Chondrocyte (in vitro differentiated cells): ENCODE measurements around the gene SCARB2. TPM values are rescaled to one million over a fixed set of nuclear protein-coding genes. Genes with fewer than 3 reads are reported as not detected.

Experiments used
- DNase-seq: peaks from one replicate; pipeline ENCODE4 v3.0.0; 2021; ENCODE audit warnings: mixed read lengths, low spot score
- H3K27ac Mint-ChIP-seq: one replicate; pipeline ENCODE4 v1.8.0; 2021; ENCODE audit warnings: mild to moderate bottlenecking, moderate library complexity, mixed read lengths; ENCODE audit not compliant: unreplicated experiment
- H3K27me3 Mint-ChIP-seq: 2 replicates; pipeline ENCODE4 v1.8.0; 2021; ENCODE audit warnings: low read depth, mixed read lengths
- H3K36me3 Mint-ChIP-seq: 2 replicates; pipeline ENCODE4 v1.8.0; 2021; ENCODE audit warnings: low read depth, mixed read lengths
- H3K4me1 Mint-ChIP-seq: 2 replicates; pipeline ENCODE4 v1.8.0; 2021; ENCODE audit warnings: low read depth, mild to moderate bottlenecking, mixed read lengths
- H3K4me3 Mint-ChIP-seq: one replicate; pipeline ENCODE4 v1.8.0; 2021; ENCODE audit warnings: mild to moderate bottlenecking, moderate library complexity, mixed read lengths; ENCODE audit not compliant: unreplicated experiment
- H3K9me3 Mint-ChIP-seq: 2 replicates; pipeline ENCODE4 v1.8.0; 2021; ENCODE audit warnings: low read depth, mixed read lengths
- total RNA-seq: library from RNA; stranded (reverse); gene quantifications from 3 replicates; pipeline ENCODE4 v1.2.1, GENCODE V29; 2021
- TF ChIP-seq, protein P1 (sequence below): fragments of 200-600 bp; sonication (generic); IDR thresholded peaks from 2 replicates; pipeline ENCODE4 v1.5.0; 2021; ENCODE audit warnings: antibody characterized with exemption, mild to moderate bottlenecking, moderate library complexity

SCARB2 gene
- total RNA-seq, 1 donor from 2014 or later: 155 TPM

- no peaks in the 10 kb centered on the region for H3K4me1 Mint-ChIP-seq
- H3K4me3 Mint-ChIP-seq: no peak overlapping the region
- TF ChIP-seq, protein P1, sequence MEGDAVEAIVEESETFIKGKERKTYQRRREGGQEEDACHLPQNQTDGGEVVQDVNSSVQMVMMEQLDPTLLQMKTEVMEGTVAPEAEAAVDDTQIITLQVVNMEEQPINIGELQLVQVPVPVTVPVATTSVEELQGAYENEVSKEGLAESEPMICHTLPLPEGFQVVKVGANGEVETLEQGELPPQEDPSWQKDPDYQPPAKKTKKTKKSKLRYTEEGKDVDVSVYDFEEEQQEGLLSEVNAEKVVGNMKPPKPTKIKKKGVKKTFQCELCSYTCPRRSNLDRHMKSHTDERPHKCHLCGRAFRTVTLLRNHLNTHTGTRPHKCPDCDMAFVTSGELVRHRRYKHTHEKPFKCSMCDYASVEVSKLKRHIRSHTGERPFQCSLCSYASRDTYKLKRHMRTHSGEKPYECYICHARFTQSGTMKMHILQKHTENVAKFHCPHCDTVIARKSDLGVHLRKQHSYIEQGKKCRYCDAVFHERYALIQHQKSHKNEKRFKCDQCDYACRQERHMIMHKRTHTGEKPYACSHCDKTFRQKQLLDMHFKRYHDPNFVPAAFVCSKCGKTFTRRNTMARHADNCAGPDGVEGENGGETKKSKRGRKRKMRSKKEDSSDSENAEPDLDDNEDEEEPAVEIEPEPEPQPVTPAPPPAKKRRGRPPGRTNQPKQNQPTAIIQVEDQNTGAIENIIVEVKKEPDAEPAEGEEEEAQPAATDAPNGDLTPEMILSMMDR: no peak
- no peak overlapping the region for H3K27ac Mint-ChIP-seq
- no peaks in the 10 kb centered on the region for H3K27me3 Mint-ChIP-seq
- H3K9me3 Mint-ChIP-seq: peaks cover 4% of the 10 kb centered on the region
- no peak for DNase-seq
- H3K36me3 Mint-ChIP-seq: peaks cover 43% of the 10 kb centered on the region
Measured at GRCh38 chr4:76117536-76117935, 96.1 kb downstream of the SCARB2 start.

DNA sequence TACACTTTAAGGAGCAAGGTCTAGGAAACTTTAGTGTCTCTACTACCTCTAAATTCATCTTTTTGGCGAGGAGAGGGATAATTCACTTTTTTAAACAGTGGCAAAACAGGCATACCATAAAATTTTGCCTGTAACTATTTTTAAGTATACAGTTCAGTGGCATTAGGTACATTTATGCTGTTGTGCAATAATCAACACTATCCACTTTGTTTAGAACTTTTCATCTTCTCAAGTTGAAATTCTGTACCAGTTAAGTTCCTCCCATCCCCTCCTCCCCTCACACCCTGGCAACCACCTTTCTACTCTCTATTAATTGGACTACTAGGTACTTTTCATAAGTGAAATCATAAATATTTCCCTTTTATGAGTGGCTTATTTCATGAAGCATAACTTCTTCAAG is 96.8 kb downstream of the SCARB2 start:
- DNase-seq: no peak
- Mint-ChIP-seq H3K4me1 (no peaks in the 10 kb centered on the region), H3K9me3 (no peaks in the 10 kb centered on the region), H3K27ac (no peak overlapping the region), H3K4me3 (no peak overlapping the region), H3K36me3 (peaks cover 40% of the 10 kb centered on the region), H3K27me3 (no peaks in the 10 kb centered on the region)
- TF ChIP-seq, protein P1: no peak

Other genes with a start within 250 kb of the SCARB2 start
- 37.2 to 39.5 TPM (median 38.9 TPM) in 3 replicates for gene SDAD1, start 222.9 kb downstream of the SCARB2 start, total RNA-seq
- gene CXCL9, start 206.3 kb downstream of the SCARB2 start, total RNA-seq: not detected in 3 replicates
- not detected in 3 replicates for gene CXCL10, start 190.3 kb downstream of the SCARB2 start, total RNA-seq
- gene CXCL11, start 177.8 kb downstream of the SCARB2 start, total RNA-seq: not detected in 3 replicates
- gene ART3, start 139.1 kb downstream of the SCARB2 start, total RNA-seq: 0.40 to 0.41 TPM in 2 of 3 replicates, not detected in the other
- gene NUP54, start 65.4 kb downstream of the SCARB2 start, total RNA-seq: 26.1 to 41.5 TPM (median 27.3 TPM) in 3 replicates
- gene FAM47E, start 37.9 kb upstream of the SCARB2 start, total RNA-seq: 0.73 to 1.2 TPM (median 0.92 TPM) in 3 replicates
- gene STBD1, start 92.9 kb upstream of the SCARB2 start, total RNA-seq: 3.6 to 15.0 TPM (median 12.9 TPM) in 3 replicates
- not detected in 3 replicates for gene CCDC158, start 207.3 kb upstream of the SCARB2 start, total RNA-seq
- 29.2 to 43.4 TPM (median 42.7 TPM) in 3 replicates for gene SHROOM3, start 221.4 kb upstream of the SCARB2 start, total RNA-seq